Fibroblast of the aortic adventitia (primary cell): ENCODE data around the gene FBXO22. TPM values are rescaled to one million over a fixed set of nuclear protein-coding genes. Genes with fewer than 3 reads are reported as not detected.
"Not testable (repeated sequence)": the region's sequence is repeated elsewhere in the genome, so short reads cannot be mapped to it uniquely, and the experiment has no call there.

ENCODE experiments used
- DNase-seq: peaks from one replicate; pipeline ENCODE4 v3.0.0-alpha.2; 2010; ENCODE audit warnings: low read depth
- H3K4me3 ChIP-seq: 2 replicates; pipeline ENCODE4 v1.5.1; 2011; ENCODE audit warnings: low read depth, mild to moderate bottlenecking, control low read depth, low read length, moderate library complexity
- total RNA-seq: library from RNA; depleted of rRNA; stranded (reverse); fragments of >200 nt; gene quantifications from 2 replicates; pipeline ENCODE4 v1.2.3, GENCODE V29; 2012; ENCODE audit warnings: low replicate concordance
- TF ChIP-seq, protein P1 (sequence below): IDR thresholded peaks from 2 replicates; pipeline ENCODE4 v1.5.1; 2011; ENCODE audit warnings: mild to moderate bottlenecking, low read length, control low read depth, inconsistent platforms; ENCODE audit not compliant: insufficient read depth

FBXO22 gene
- total RNA-seq, 1 donor: 32.7 TPM

DNA sequence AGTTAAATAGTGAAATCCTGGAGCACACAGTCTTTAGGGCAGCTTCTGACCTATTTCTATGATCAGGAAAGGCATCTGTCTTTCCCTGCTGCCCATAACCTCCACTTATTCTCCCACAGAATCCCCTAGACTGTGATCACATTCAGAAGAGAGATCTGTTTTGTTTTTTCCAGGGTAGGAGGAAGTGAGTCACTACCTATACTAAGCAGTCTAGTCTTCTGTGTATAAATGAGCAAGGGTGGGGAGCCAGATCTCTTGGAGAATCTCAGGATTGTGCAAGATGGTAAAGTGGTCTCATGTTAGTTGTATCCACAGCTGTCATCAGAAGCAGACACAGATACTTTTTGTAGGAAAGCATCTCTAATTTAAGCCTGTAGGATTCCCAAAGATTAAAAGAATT, 11.8 kb upstream of the FBXO22 start:
- DNase-seq: peak; percentile 83
- no peak overlapping the region for H3K4me3 ChIP-seq
- TF ChIP-seq, protein P1, sequence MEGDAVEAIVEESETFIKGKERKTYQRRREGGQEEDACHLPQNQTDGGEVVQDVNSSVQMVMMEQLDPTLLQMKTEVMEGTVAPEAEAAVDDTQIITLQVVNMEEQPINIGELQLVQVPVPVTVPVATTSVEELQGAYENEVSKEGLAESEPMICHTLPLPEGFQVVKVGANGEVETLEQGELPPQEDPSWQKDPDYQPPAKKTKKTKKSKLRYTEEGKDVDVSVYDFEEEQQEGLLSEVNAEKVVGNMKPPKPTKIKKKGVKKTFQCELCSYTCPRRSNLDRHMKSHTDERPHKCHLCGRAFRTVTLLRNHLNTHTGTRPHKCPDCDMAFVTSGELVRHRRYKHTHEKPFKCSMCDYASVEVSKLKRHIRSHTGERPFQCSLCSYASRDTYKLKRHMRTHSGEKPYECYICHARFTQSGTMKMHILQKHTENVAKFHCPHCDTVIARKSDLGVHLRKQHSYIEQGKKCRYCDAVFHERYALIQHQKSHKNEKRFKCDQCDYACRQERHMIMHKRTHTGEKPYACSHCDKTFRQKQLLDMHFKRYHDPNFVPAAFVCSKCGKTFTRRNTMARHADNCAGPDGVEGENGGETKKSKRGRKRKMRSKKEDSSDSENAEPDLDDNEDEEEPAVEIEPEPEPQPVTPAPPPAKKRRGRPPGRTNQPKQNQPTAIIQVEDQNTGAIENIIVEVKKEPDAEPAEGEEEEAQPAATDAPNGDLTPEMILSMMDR: no peak

DNA sequence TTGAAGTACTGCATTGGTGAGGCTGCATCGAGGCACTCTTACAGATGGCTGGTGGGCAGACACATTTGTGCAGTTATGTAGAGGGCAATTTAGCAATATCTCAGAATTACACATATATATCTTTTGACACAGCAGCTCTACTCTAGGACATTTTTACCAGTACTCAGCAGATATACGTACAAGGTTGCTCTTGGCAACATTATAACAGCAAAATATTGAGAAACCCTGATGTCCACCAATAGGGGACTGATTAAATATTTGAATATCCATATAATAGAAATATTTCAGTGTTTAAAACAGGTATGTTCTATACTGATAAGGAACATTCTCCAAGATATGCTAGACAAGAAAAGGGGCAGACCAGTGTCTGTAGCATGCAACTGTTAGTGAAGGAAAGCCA, 7.9 kb upstream of the FBXO22 start:
- no peak overlapping the region for H3K4me3 ChIP-seq
- TF ChIP-seq, protein P1: no peak
- DNase-seq: no peak

GRCh38 chr15:75900577-75900976, 3.1 kb upstream of the FBXO22 start:
- no peak overlapping the region for H3K4me3 ChIP-seq
- DNase-seq: no peak
- TF ChIP-seq, protein P1: no peak

GRCh38 chr15:75902129-75902557, 1.5 kb upstream of the FBXO22 start:
- DNase-seq: no peak
- H3K4me3 ChIP-seq: no peak overlapping the region

DNA sequence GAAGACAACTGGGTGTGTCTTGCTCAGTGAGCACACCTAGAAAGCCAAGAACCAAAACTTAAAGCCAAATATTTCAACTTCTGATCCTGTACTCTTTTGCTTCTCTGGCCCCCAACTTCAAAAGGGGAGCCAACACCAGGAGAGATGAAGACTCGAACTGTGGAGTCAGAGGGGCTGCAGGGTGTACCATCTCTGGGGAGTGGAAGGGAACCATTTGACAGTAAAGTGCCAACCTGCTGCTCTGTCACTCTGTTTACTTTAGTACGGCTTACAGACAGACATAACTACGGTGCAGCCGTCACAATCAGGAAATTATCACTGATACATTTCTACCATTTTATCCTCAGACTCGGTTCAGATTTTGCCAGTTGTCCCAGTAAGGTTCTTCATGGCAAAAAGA, 1.6 kb downstream of the FBXO22 start:
- TF ChIP-seq, protein P1: no peak
- no peak for DNase-seq
- H3K4me3 ChIP-seq: peak overlapping the region; percentile 37

More at GRCh38 chr15:75902129-75902557, 1.5 kb upstream of the FBXO22 start:
- TF ChIP-seq, protein P1: no peak

GRCh38 chr15:75910355-75910754, 6.7 kb downstream of the FBXO22 start:
- DNase-seq, H3K4me3 ChIP-seq: not testable (repeated sequence)

DNA sequence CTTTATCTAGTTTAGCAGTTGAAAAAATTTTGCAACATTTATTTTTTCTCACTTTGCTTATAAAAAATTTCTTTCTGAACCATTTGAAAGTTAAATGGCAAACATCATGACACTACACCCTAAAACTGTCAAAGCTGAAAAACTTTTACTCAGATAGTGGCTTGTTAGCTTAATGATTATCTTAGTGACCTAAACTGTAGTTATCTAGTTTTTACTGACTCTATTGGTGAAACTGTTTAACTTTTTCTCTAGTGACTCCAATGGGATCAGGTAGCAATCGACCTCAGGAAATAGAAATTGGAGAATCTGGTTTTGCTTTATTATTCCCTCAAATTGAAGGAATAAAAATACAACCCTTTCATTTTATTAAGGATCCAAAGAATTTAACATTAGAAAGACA, 13.3 kb downstream of the FBXO22 start:
- no peak for DNase-seq
- TF ChIP-seq, protein P1: no peak
- no peak overlapping the region for H3K4me3 ChIP-seq
